Neural progenitor cell (in vitro differentiated cells): ENCODE data around the gene EHMT1. TPM values are rescaled to one million over a fixed set of nuclear protein-coding genes. Genes with fewer than 3 reads are reported as not detected.

Experiments
- DNase-seq: peaks from one replicate; pipeline ENCODE4 v3.0.0-alpha.2; 2016; ENCODE audit warnings: low spot score
- H2AFZ ChIP-seq: fragments of 200-600 bp; sonication (generic); replicated peaks from 2 replicates; pipeline ENCODE4 v1.6.1; 2016; ENCODE audit warnings: antibody characterized with exemption
- H3F3A ChIP-seq: fragments of 200-600 bp; sonication (generic); 2 replicates; pipeline ENCODE4 v1.6.1; 2016; ENCODE audit warnings: antibody characterized with exemption, low read depth
- H3K27ac ChIP-seq: fragments of 200-600 bp; sonication (generic); 2 replicates; pipeline ENCODE4 v1.5.1; 2016; ENCODE audit warnings: mild to moderate bottlenecking
- H3K27me3 ChIP-seq: fragments of 200-600 bp; sonication (generic); 2 replicates; pipeline ENCODE4 v1.6.1; 2016; ENCODE audit warnings: mild to moderate bottlenecking, moderate library complexity
- H3K36me3 ChIP-seq: fragments of 200-600 bp; sonication (generic); 2 replicates; pipeline ENCODE4 v1.5.1; 2016
- H3K4me1 ChIP-seq: fragments of 200-600 bp; sonication (generic); 2 replicates; pipeline ENCODE4 v1.6.1; 2016; ENCODE audit warnings: mixed run types
- H3K4me2 ChIP-seq: fragments of 200-600 bp; sonication (generic); 2 replicates; pipeline ENCODE4 v1.6.1; 2016
- H3K4me3 ChIP-seq: fragments of 200-600 bp; sonication (generic); 2 replicates; pipeline ENCODE4 v1.5.1; 2016
- H3K79me2 ChIP-seq: fragments of 200-600 bp; sonication (generic); 2 replicates; pipeline ENCODE4 v1.6.1; 2016; ENCODE audit warnings: low read depth
- H3K9ac ChIP-seq: fragments of 200-600 bp; sonication (generic); 2 replicates; pipeline ENCODE4 v1.6.1; 2016
- H3K9me3 ChIP-seq: fragments of 200-600 bp; sonication (generic); 2 replicates; pipeline ENCODE4 v1.5.1; 2016; ENCODE audit warnings: low read depth
- H4K20me1 ChIP-seq: fragments of 200-600 bp; sonication (generic); 2 replicates; pipeline ENCODE4 v1.6.1; 2016; ENCODE audit warnings: low read depth
- H3K27ac Mint-ChIP-seq: 3 replicates; pipeline ENCODE4 v1.8.0; 2021; ENCODE audit warnings: mixed read lengths
- H3K27me3 Mint-ChIP-seq: 2 replicates; pipeline ENCODE4 v1.8.0; 2022; ENCODE audit warnings: low read depth, mild to moderate bottlenecking, inconsistent platforms, moderate library complexity, mixed read lengths; ENCODE audit not compliant: insufficient read depth
- H3K36me3 Mint-ChIP-seq: 3 replicates; pipeline ENCODE4 v1.8.0; 2021; ENCODE audit warnings: mixed read lengths
- H3K4me1 Mint-ChIP-seq: 3 replicates; pipeline ENCODE4 v1.8.0; 2021; ENCODE audit warnings: mixed read lengths
- H3K4me3 Mint-ChIP-seq: 3 replicates; pipeline ENCODE4 v1.8.0; 2021; ENCODE audit warnings: mild to moderate bottlenecking, moderate library complexity, mixed read lengths
- H3K9me3 Mint-ChIP-seq: 3 replicates; pipeline ENCODE4 v1.8.0; 2020; ENCODE audit warnings: mixed read lengths
- EZH2 ChIP-seq: fragments of 200-600 bp; sonication (generic); IDR thresholded peaks from 2 replicates; pipeline ENCODE4 v1.6.1; 2017; ENCODE audit warnings: antibody characterized with exemption, mild to moderate bottlenecking, moderate library complexity
- EZH2phosphoT487 ChIP-seq: fragments of 200-600 bp; sonication (generic); IDR thresholded peaks from 2 replicates; pipeline ENCODE4 v1.6.1; 2017; ENCODE audit warnings: antibody characterized with exemption
- total RNA-seq: library from RNA; depleted of rRNA; stranded (reverse); fragments of >200 nt; gene quantifications from 2 replicates; pipeline ENCODE4 v1.2.3, GENCODE V29; 2015; ENCODE audit warnings: low replicate concordance
- TF ChIP-seq, protein P1 (sequence below): fragments of 200-600 bp; sonication (generic); IDR thresholded peaks from 2 replicates; pipeline ENCODE4 v1.5.1; 2017; ENCODE audit warnings: antibody characterized with exemption, mild to moderate bottlenecking

Gene EHMT1
- total RNA-seq, 1 donor from 2014 or later, result 47.8 TPM

- TF ChIP-seq, protein P1, sequence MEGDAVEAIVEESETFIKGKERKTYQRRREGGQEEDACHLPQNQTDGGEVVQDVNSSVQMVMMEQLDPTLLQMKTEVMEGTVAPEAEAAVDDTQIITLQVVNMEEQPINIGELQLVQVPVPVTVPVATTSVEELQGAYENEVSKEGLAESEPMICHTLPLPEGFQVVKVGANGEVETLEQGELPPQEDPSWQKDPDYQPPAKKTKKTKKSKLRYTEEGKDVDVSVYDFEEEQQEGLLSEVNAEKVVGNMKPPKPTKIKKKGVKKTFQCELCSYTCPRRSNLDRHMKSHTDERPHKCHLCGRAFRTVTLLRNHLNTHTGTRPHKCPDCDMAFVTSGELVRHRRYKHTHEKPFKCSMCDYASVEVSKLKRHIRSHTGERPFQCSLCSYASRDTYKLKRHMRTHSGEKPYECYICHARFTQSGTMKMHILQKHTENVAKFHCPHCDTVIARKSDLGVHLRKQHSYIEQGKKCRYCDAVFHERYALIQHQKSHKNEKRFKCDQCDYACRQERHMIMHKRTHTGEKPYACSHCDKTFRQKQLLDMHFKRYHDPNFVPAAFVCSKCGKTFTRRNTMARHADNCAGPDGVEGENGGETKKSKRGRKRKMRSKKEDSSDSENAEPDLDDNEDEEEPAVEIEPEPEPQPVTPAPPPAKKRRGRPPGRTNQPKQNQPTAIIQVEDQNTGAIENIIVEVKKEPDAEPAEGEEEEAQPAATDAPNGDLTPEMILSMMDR, result no peak
- TF ChIP-seq EZH2 (no peak), EZH2phosphoT487 (no peak)
- H3K9me3 ChIP-seq, result no peaks in the 10 kb centered on the region
- no peak overlapping the region for H3K4me3 ChIP-seq
These were observed 261.6 kb downstream of the EHMT1 start for GRCh38 chr9:137880160-137880975.

DNA sequence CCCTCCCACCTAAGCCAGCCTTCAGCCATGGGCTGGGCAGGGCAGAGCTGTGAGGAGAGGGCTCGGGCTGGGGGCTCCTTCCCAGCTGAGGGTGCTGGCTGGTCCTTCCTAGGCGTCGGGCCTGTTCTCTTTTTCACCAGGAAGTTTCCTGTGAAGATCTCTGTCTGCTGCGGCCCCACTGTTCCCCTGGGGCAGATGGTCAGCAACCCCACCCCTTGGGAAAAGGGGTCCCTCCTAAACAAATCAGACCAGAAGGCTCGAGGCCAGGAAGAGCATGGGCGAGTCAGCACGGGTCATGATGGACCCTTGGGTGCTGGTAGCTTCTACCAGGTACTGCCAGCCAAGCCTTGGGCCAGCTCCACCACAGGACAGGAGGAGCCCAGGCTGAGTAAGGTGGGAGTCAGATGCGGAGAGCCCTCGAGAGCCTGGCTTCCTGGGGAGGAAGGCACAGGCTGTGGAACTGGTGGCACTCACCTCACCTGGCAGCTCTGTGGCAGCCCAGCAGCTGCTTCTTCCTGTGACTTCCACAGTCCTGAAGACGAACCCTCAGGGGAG, 262.2 kb downstream of the EHMT1 start:
- Mint-ChIP-seq H3K4me3 (no peak overlapping the region), H3K27me3 (peaks cover 12% of the 10 kb centered on the region), H3K4me1 (no peaks in the 10 kb centered on the region), H3K27ac (no peak overlapping the region), H3K9me3 (peaks cover 5% of the 10 kb centered on the region), H3K36me3 (no peaks in the 10 kb centered on the region)
- Histone ChIP-seq H3K9me3 (no peaks in the 10 kb centered on the region), H3F3A (no peaks in the 10 kb centered on the region), H3K4me3 (no peak overlapping the region), H3K9ac (no peak overlapping the region), H3K4me1 (peaks cover 4% of the 10 kb centered on the region), H3K27me3 (peaks cover 22% of the 10 kb centered on the region), H3K79me2 (no peaks in the 10 kb centered on the region), H3K36me3 (no peaks in the 10 kb centered on the region), H3K4me2 (no peak overlapping the region), H3K27ac (no peak overlapping the region), H4K20me1 (peaks cover 38% of the 10 kb centered on the region), H2AFZ (no peak overlapping the region)
- no peak for DNase-seq
- TF ChIP-seq, protein P1, result no peak
- TF ChIP-seq EZH2 (no peak), EZH2phosphoT487 (no peak)

More at GRCh38 chr9:137880160-137880975, 261.6 kb downstream of the EHMT1 start:
- Histone ChIP-seq H3K79me2 (no peaks in the 10 kb centered on the region), H3K4me2 (no peak overlapping the region), H3K36me3 (no peaks in the 10 kb centered on the region), H4K20me1 (peaks cover 38% of the 10 kb centered on the region), H3K27me3 (peaks cover 29% of the 10 kb centered on the region), H3K9ac (no peak overlapping the region), H3F3A (no peaks in the 10 kb centered on the region), H2AFZ (no peak overlapping the region), H3K27ac (no peak overlapping the region), H3K4me1 (peaks cover 4% of the 10 kb centered on the region)
- H3K27ac Mint-ChIP-seq, result no peak overlapping the region
- H3K36me3 Mint-ChIP-seq, result no peaks in the 10 kb centered on the region
- peaks cover 5% of the 10 kb centered on the region for H3K9me3 Mint-ChIP-seq
- H3K27me3 Mint-ChIP-seq, result peaks cover 17% of the 10 kb centered on the region
- DNase-seq, result no peak
- no peaks in the 10 kb centered on the region for H3K4me1 Mint-ChIP-seq
- H3K4me3 Mint-ChIP-seq, result no peak overlapping the region

- no peak for DNase-seq
- Histone ChIP-seq H3K9me3 (no peaks in the 10 kb centered on the region), H3K9ac (no peak overlapping the region), H3K79me2 (no peaks in the 10 kb centered on the region), H3K4me3 (no peak overlapping the region), H3F3A (no peaks in the 10 kb centered on the region), H3K36me3 (no peaks in the 10 kb centered on the region), H3K27ac (no peak overlapping the region), H2AFZ (no peak overlapping the region), H3K4me1 (peaks cover 4% of the 10 kb centered on the region), H3K27me3 (peaks cover 14% of the 10 kb centered on the region), H3K4me2 (no peak overlapping the region), H4K20me1 (peaks cover 38% of the 10 kb centered on the region)
- Mint-ChIP-seq H3K27ac (no peak overlapping the region), H3K27me3 (peaks cover 7% of the 10 kb centered on the region), H3K4me3 (no peak overlapping the region), H3K36me3 (no peaks in the 10 kb centered on the region), H3K9me3 (no peaks in the 10 kb centered on the region), H3K4me1 (no peaks in the 10 kb centered on the region)
- TF ChIP-seq EZH2phosphoT487 (no peak), EZH2 (no peak)
- TF ChIP-seq, protein P1, result no peak
These were observed 263.0 kb downstream of the EHMT1 start for GRCh38 chr9:137881591-137882505.
